SK-N-MC (cell line): ENCODE data around the gene TNKS1BP1.

Experiments
- EZH2 ChIP-seq: fragments of 200-600 bp; sonication (generic); IDR thresholded peaks from one replicate; pipeline ENCODE4 v1.6.1; 2017; ENCODE audit warnings: antibody characterized with exemption
- FOXP2 ChIP-seq: optimal IDR thresholded peaks from 2 replicates; pipeline ENCODE3; 2011; ENCODE audit warnings: mild to moderate bottlenecking, moderate library complexity; ENCODE audit not compliant: insufficient read depth; ENCODE audit errors: extremely low read length, control extremely low read depth
- POLR2AphosphoS5 ChIP-seq: IDR thresholded peaks from 2 replicates; pipeline ENCODE4 v1.6.1; 2012; ENCODE audit warnings: mild to moderate bottlenecking, low read depth, low read length, borderline replicate concordance

DNA sequence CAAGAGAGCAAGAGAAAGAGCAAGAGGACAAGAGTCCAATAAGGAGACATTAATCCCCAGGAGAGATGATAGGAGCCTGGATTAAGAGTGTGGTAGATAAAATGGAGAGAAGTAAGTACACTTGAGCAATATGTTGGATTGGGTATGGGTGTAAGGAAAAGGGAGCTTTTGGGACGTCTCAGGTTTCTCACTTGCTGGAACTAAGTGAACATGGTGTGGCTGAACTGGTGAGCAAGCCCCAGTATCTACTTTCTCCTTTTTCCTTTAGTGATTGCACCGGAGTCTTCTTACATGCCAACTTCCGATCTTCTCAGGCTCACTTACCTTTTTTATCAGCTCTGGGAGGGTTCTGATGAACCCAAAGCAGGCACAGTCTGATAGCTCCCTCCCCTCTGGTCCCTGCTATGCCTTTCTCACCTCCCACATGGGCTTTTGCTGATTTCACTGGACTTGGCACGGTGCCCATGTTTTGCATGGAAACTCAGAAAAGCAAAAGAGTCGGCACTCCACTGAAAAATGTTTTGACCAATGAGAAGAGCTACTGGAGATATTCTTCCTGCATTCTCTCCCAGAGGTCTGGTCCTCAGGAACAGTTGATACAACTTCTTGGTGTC lies 73.2 kb downstream of the TNKS1BP1 start:
- TF ChIP-seq POLR2AphosphoS5 = no peak
- TF ChIP-seq EZH2 = no peak
- no peak for TF ChIP-seq FOXP2
